IPS-18c (cell line): ENCODE data around the gene DIABLO.
"Not testable (repeated sequence)": the region's sequence is repeated elsewhere in the genome, so short reads cannot be mapped to it uniquely, and the experiment has no call there.

ENCODE experiments used
- H3K4me3 ChIP-seq: 2 replicates; pipeline ENCODE4 v1.7.0; 2013; ENCODE audit warnings: low read depth, mild to moderate bottlenecking, low read length, moderate library complexity; ENCODE audit not compliant: insufficient read depth
- H3K9me3 ChIP-seq: one replicate; pipeline ENCODE4 v1.6.1; 2013; ENCODE audit warnings: mild to moderate bottlenecking, low read length, moderate library complexity; ENCODE audit not compliant: control insufficient read depth, insufficient read depth

Gene DIABLO

GRCh38 chr12:122199484-122200355 is 26.1 kb downstream of the DIABLO start:
- Histone ChIP-seq H3K4me3 (no peak overlapping the region), H3K9me3 (no peaks in the 10 kb centered on the region)

DNA sequence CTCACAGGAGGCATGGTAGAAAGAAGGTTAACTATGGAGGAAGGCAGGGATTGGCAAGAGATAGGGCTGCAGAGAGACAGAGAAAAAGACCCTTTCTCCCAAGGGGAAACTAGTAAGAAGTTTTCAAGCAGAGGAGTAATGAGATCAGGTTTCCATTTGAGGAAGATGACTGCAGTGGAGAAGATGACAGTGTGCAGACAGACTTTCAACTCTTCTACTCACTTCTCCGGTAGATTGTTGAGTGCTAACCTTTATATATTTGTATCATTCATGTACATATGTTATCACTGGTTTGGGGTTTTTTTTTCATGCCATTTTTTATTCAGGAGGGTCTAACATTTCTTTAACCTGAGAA is 28.3 kb downstream of the DIABLO start:
- no peak overlapping the region for H3K4me3 ChIP-seq
- no peaks in the 10 kb centered on the region for H3K9me3 ChIP-seq

DNA sequence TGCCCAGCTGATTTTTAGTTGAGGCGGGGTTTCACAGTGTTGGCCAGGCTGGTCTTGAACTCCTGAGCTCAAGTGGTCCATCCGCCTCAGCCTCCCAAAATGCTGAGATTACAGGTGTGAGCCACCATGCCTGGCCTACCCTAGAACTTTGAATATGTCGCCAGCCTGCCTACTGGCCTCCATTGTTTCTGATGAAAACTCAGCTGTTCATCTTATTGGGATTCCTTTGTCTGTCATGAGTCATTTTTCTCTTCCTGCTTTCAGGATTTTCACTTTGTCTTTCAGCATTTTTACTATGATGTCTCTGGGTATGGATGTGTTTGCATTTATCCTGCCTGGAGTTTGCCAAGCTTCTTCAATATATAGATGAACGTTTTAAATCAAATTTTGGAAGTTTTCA is 30.4 kb downstream of the DIABLO start:
- H3K4me3 ChIP-seq = no peak overlapping the region
- no peaks in the 10 kb centered on the region for H3K9me3 ChIP-seq

GRCh38 chr12:122194804-122195203 is 31.0 kb downstream of the DIABLO start:
- Histone ChIP-seq H3K9me3 (no peaks in the 10 kb centered on the region), H3K4me3 (no peak overlapping the region)

DNA sequence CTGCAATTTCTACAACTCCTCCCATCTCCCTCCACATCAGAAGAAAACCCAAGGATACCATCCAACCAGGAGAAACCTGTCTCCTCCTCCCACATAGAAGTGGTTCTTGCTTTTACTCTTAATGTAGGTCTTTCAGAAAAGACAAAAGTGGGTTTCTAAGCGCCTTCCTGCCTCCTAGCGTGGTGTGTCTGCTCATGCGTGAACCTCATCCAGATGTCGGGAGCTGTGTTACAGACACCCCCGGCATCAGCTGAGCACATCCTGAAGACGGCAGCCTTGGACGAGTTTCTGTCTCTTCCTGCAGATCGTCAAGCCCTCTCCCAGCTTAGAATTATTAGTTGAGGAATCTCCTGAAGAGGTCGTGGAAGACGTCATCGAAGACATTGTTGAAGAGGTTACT is 33.4 kb downstream of the DIABLO start:
- Histone ChIP-seq H3K9me3 (no peaks in the 10 kb centered on the region), H3K4me3 (no peak overlapping the region)

- H3K4me3 ChIP-seq = no peak overlapping the region
- H3K9me3 ChIP-seq = no peaks in the 10 kb centered on the region
Observed at GRCh38 chr12:122190842-122191668, 34.8 kb downstream of the DIABLO start.

DNA sequence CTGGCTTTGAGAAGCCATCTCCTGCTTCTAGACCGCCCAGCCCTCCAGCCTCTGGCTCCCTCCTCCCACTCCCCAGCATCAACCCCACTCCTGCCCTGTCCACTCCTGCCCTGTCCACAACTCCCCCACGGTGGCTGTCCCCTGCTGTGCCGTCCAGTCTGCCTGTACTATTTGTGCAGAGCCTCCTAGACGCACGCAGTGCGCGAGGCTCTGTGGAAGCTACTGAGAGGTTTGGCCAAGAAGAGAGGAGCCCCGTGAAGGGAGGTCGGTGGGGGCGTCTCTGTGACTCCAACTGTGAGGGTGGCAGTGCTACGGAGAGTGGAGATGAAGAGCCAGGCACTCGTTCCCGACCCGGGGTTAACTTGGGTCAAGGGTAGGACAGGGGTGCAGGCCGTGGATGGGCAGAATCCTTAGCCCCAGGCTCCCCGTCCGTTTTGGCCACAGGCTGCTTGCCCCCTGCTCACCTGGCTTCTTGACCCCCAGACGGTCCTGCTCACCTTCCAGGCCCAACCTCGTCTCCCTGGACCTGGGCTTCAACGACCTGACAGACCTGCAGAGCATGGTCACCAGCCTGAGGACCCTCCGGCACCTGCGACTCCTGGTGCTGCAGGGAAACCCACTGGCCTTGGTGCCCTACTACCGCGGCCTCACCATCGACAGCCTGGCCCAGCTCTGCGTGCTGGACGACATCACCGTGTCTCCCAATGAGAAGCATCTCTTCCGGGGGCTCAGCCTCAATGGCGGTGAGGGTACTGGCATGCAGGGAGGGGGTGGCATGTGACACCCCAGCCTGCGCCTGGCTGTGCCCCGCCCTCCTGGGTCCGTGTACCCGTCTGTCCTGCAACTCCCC is 36.0 kb downstream of the DIABLO start:
- Histone ChIP-seq H3K4me3 (no peak overlapping the region), H3K9me3 (no peaks in the 10 kb centered on the region)

DNA sequence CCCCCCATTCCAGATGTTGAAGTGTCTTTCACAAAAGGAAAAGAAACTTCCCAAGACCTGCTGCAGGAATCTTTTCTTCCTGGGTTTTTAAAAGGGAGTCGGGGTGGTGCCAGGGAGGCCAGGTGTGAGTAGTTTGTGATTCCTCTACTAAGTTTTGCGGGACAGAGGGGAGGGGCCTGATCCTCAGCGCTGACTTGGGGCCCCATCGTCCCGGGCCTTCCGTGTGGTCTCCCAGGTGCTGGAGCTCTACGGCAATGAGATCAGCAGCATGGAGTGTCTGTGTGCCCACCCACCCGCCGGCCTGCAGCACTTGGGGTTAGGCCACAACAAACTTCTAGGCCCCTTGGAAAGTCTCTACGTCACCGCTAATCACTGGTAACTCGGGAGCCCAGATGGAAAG is 38.4 kb downstream of the DIABLO start:
- Histone ChIP-seq H3K4me3 (no peak overlapping the region), H3K9me3 (no peaks in the 10 kb centered on the region)

DNA sequence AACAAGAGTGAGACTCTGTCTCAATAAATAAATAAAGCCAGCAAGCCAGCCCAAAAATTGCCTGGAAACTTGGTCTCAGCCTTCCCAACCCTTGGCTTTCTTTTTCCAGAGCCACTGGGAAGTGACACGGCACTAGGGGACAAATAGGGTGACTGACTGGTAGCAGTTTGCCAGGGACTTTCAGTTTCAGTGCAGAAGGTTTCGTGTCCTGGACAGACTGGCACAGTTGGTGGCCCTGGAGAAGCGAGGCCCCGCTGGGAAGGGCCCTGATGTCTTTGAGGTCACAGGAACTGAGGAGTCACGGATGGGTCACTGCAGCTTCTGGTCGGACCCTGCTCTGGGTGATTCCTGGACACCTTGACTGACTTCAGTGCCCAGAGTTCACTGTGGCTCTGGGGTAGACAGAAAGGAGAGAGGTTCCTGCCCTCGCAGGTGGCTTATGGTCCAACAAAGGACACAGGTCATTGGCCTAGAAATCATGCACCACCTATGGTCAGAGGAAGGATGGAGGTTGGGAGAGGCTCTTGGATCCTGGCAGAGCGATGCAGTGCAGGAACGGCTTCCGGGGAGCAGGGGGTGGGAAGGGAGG is 40.3 kb downstream of the DIABLO start:
- no peak overlapping the region for H3K4me3 ChIP-seq
- no peaks in the 10 kb centered on the region for H3K9me3 ChIP-seq

- Histone ChIP-seq H3K4me3 (no peak overlapping the region), H3K9me3 (no peaks in the 10 kb centered on the region)
Observed at GRCh38 chr12:122185079-122185478, 40.8 kb downstream of the DIABLO start.

GRCh38 chr12:122184517-122184916 is 41.3 kb downstream of the DIABLO start:
- H3K4me3 ChIP-seq = no peak overlapping the region
- H3K9me3 ChIP-seq = no peaks in the 10 kb centered on the region

DNA sequence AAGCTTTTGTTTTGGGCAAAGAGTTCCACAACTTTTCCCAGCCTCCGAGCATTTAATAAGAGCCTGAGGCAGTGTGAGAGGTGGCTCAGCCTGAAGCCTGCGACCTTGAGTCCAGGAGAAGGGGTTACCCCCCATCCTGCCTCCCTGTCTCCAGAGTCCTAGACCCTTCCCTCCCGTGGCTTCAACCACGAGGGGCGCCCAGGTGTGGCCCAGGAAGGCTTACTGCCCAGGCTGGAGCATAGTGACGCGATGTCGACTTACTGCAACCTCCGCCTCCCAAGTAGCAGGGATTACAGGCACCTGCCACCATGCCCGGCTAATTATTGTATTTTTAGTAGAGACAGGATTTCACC is 42.3 kb downstream of the DIABLO start:
- no peaks in the 10 kb centered on the region for H3K9me3 ChIP-seq
- peak overlapping the region; percentile 58; the same call in 1 of the 2 replicates for H3K4me3 ChIP-seq

DNA sequence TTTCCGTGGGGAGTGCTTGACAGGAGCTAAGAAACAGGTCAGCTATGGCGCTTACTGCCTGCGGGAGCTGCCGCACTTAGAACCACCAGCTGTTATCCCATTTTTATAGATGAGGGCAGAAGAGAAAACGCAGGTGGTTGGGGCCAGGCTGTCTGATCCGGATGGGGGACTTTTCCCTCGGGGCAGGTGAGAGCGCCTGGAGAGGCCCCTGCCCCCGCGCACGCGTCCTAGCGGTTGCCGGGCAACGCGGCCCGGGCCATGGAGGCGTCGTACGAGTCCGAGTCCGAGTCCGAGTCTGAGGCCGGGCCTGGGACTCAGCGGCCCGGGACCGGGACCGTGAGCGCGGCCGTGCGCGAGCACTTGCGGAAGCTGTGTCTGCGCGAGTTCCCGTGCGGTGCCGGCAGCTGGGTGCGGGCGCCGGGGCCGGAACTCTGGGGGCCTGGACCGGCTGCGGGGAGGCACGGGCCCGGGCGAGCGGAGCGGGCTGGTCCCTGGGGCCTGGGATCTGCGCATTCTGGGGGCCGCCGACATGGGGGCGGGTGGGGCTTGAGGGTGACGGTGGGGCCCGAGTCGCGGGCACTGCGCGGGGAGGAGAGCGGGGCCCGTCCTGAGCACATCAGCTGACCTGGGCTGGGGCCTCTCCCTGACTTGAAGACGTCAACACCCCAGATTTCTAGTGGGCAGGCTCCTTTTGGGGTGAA is 42.8 kb downstream of the DIABLO start, which contains the start of gene LRRC43:
Gene LRRC43, plus strand, starts transcription at position 237 of the 701 bp plus-strand sequence. Its CDS starts 22 bp downstream, at position 259.
- H3K4me3 ChIP-seq = peak within 1 kb of the TSS; percentile 58

DNA sequence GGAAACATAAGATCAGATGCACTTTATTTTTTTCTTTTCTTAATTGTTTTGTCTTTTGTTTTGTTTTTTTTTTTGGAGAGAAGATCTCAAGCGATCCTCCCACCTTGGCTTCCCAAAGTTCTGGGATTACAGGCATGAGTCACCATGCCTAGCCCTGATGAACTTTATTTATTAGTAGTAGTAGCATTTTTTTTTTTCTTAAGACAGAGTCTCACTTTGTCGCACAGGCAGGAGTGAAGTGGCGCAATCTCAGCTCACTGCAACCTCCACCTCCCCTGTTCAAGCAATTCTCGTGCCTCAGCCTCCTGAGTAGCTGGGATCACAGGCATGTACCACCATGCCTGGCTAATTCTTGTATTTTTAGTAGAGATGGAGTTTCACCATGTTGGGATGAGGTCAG is 49.4 kb downstream of the DIABLO start:
- H3K4me3 ChIP-seq, H3K9me3 ChIP-seq: not testable (repeated sequence)

More for the DNA sequence above, 42.8 kb downstream of the DIABLO start, which contains the start of gene LRRC43:
- H3K9me3 ChIP-seq = no peaks in the 10 kb centered on the region

- Histone ChIP-seq H3K4me3 (no peak within 1 kb of the TSS), H3K9me3 (no peaks in the 10 kb centered on the region)
Observed at GRCh38 chr12:122174155-122174845, 51.6 kb downstream of the DIABLO start, which contains the start of gene IL31. IL31 (minus strand) TSS chr12:122174221; CDS start chr12:122174172, 49 bp downstream.
